ENCODE measurements around the gene TGIF2. TPM values are rescaled to one million over a fixed set of nuclear protein-coding genes. Genes with fewer than 3 reads are reported as not detected.
A peak's percentile ranks its signal among the peaks of the same experiment; 100 is the strongest.

TGIF2 gene
- total and polyA plus RNA-seq, 2 of the 13 experiments (the other 11 are each of a cell fraction or from before 2014, with no cell fraction given) = 41.3 to 53.9 TPM

GRCh38 chr20:36541768-36542488 is 31.5 kb upstream of the TGIF2 start (continued):
- TF ChIP-seq MTERF4 (CRISPR knock-in tag; IDR thresholded peaks at IDR 0.05) (0 out of 2 replicates have a peak, but pooled peaks have one; percentile 46), XRCC5 (optimal IDR thresholded peaks at IDR 0.05; ENCODE audit: low read length) (peak; percentile 82), AGO2 (optimal IDR thresholded peaks at IDR 0.05; ENCODE audit: low read depth, low read length) (no peak), ZNF557 (CRISPR knock-in tag; IDR thresholded peaks at IDR 0.05) (no peak), HNRNPL (IDR thresholded peaks at IDR 0.05; ENCODE audit: low read depth, low read length) (0 out of 2 replicates have a peak, but pooled peaks have one; percentile 46), PRPF4 (IDR thresholded peaks at IDR 0.05; ENCODE audit: low read depth, low read length, poor library complexity, severe bottlenecking) (no peak), MTA1 (CRISPR knock-in tag; IDR thresholded peaks at IDR 0.05; ENCODE audit: borderline replicate concordance) (no peak), YEATS4 (CRISPR knock-in tag; IDR thresholded peaks at IDR 0.05; ENCODE audit: borderline replicate concordance) (0 out of 2 replicates have a peak, but pooled peaks have one; percentile 23), HOXA3 (CRISPR knock-in tag; IDR thresholded peaks at IDR 0.05) (peak; percentile 30; the same call in 1 of the 2 replicates), ZNF362 (CRISPR knock-in tag; IDR thresholded peaks at IDR 0.05; ENCODE audit: borderline replicate concordance) (0 out of 2 replicates have a peak, but pooled peaks have one; percentile 27), CTCF (CRISPR knock-in tag; IDR thresholded peaks at IDR 0.05) (peak; percentile 71), ZBTB33 (CRISPR knock-in tag; IDR thresholded peaks at IDR 0.05) (peak; percentile 6; the same call in 1 of the 2 replicates), ZNF766 (CRISPR knock-in tag; IDR thresholded peaks at IDR 0.05; ENCODE audit: borderline replicate concordance) (0 out of 2 replicates have a peak, but pooled peaks have one; percentile 44), ZNF563 (CRISPR knock-in tag; IDR thresholded peaks at IDR 0.05) (peak; percentile 64; the same call in 1 of the 2 replicates), NFE2 (CRISPR knock-in tag; IDR thresholded peaks at IDR 0.05) (no peak), ZNF891 (CRISPR knock-in tag; IDR thresholded peaks at IDR 0.05) (peak; percentile 52; the same call in 1 of the 2 replicates), MXD1 (CRISPR knock-in tag; IDR thresholded peaks at IDR 0.05) (0 out of 2 replicates have a peak, but pooled peaks have one; percentile 10)
